ENCODE results near the gene CARMIL3.

GRCh38 chr14:24098927-24099813 is 47.4 kb downstream of the CARMIL3 start:
- TF ChIP-seq CTCF (IDR thresholded peaks at IDR 0.05; ENCODE audit: low read length), result no peak
- TF ChIP-seq EZH2 (IDR thresholded peaks at IDR 0.05; ENCODE audit: borderline replicate concordance, low read length), result no peak
